Measurements from ENCODE around the gene EXOC4. TPM values are rescaled to one million over a fixed set of nuclear protein-coding genes. Genes with fewer than 3 reads are reported as not detected.

The EXOC4 gene
- total RNA-seq, 1 experiment from 2014 or later: 71.0 TPM

DNA sequence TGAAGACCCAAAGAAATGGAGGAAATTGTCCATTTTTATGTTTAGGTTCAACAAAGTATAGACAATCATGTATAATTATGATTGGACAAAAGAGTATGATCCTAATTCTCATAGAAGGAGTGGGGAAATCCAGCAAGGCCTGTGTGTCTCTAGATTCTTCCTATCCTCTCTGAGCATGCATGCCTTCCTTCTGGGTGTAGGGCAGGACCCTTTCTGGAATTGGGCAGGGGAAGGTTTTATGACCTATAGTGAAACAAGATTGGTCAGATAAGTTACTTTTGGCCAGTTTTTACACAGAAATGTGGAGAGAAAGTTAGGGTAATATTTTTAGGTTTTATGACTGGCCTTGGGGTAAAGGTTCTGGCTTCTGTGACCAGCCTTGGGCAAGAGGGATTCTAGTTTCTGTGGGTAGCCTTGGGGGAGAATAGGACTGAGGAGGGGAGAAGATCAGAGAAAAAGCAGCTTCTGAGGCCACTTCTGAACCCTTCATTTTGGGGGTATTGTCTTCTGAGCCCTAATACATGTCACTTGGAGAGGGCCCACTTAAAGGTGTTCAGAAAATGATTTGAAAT, 289.4 kb downstream of the EXOC4 start:
- DNase-seq (ENCODE audit: low read depth, low spot score) (no peak), ATAC-seq (no peak)
- ChIA-PET CTCF (no interaction called here), POLR2A (no interaction called here)
- no peaks in the 10 kb centered on the region for H3K4me1 ChIP-seq (ENCODE audit: control insufficient read depth, insufficient read depth, low read length)
- no peaks in the 10 kb centered on the region for H3K36me3 ChIP-seq (ENCODE audit: control insufficient read depth, insufficient read depth, low read length)
- H3K9me3 ChIP-seq (ENCODE audit: control insufficient read depth, insufficient read depth, low read depth, low read length): no peaks in the 10 kb centered on the region
- intact Hi-C loops (cut with micrococcal nuclease; ENCODE audit: unreplicated experiment): no loop called here
- no peaks in the 10 kb centered on the region for H3K27me3 ChIP-seq (ENCODE audit: control insufficient read depth, insufficient read depth, low read length)
- no peak overlapping the region for H3K27ac ChIP-seq (ENCODE audit: low read length)
- in situ Hi-C loops (cut with HindIII; ENCODE audit: low pct_unique_long_range_greater_than_20kb, low sequenced_read_pairs): no loop called here
- TF ChIP-seq SIN3A (IDR thresholded peaks at IDR 0.05; ENCODE audit: borderline replicate concordance, insufficient read depth, low read depth, low read length) (no peak), POLR2AphosphoS5 (IDR thresholded peaks at IDR 0.05; ENCODE audit: low read depth, low read length) (no peak), TCF7L2 (IDR thresholded peaks at IDR 0.05; ENCODE audit: low read depth, low read length) (no peak)
- TF ChIP-seq, protein P1, sequence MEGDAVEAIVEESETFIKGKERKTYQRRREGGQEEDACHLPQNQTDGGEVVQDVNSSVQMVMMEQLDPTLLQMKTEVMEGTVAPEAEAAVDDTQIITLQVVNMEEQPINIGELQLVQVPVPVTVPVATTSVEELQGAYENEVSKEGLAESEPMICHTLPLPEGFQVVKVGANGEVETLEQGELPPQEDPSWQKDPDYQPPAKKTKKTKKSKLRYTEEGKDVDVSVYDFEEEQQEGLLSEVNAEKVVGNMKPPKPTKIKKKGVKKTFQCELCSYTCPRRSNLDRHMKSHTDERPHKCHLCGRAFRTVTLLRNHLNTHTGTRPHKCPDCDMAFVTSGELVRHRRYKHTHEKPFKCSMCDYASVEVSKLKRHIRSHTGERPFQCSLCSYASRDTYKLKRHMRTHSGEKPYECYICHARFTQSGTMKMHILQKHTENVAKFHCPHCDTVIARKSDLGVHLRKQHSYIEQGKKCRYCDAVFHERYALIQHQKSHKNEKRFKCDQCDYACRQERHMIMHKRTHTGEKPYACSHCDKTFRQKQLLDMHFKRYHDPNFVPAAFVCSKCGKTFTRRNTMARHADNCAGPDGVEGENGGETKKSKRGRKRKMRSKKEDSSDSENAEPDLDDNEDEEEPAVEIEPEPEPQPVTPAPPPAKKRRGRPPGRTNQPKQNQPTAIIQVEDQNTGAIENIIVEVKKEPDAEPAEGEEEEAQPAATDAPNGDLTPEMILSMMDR (IDR thresholded peaks at IDR 0.05): no peak
- no peak overlapping the region for H3K4me3 ChIP-seq (ENCODE audit: low read depth in 2 of 2, low read length in 2 of 2)
- no TSS peak for BruUV-seq (replicated peaks)

- BruUV-seq (replicated peaks): no TSS peak
- ATAC-seq: no peak
- CTCF ChIA-PET: no interaction called here
- Histone ChIP-seq H3K27me3 (ENCODE audit: control insufficient read depth, insufficient read depth, low read length) (no peaks in the 10 kb centered on the region), H3K36me3 (ENCODE audit: control insufficient read depth, insufficient read depth, low read length) (no peaks in the 10 kb centered on the region), H3K4me3 (ENCODE audit: low read depth in 2 of 2, low read length in 2 of 2) (no peak overlapping the region), H3K9me3 (ENCODE audit: control insufficient read depth, insufficient read depth, low read depth, low read length) (no peaks in the 10 kb centered on the region), H3K27ac (ENCODE audit: low read length) (no peak overlapping the region), H3K4me1 (ENCODE audit: control insufficient read depth, insufficient read depth, low read length) (no peaks in the 10 kb centered on the region)
- no peak for DNase-seq (ENCODE audit: low read depth, low spot score)
- in situ Hi-C loops (cut with HindIII; ENCODE audit: low pct_unique_long_range_greater_than_20kb, low sequenced_read_pairs): no loop called here
- TF ChIP-seq POLR2AphosphoS5 (IDR thresholded peaks at IDR 0.05; ENCODE audit: low read depth, low read length) (no peak), SIN3A (IDR thresholded peaks at IDR 0.05; ENCODE audit: borderline replicate concordance, insufficient read depth, low read depth, low read length) (no peak), TCF7L2 (IDR thresholded peaks at IDR 0.05; ENCODE audit: low read depth, low read length) (no peak)
- TF ChIP-seq, protein P2, sequence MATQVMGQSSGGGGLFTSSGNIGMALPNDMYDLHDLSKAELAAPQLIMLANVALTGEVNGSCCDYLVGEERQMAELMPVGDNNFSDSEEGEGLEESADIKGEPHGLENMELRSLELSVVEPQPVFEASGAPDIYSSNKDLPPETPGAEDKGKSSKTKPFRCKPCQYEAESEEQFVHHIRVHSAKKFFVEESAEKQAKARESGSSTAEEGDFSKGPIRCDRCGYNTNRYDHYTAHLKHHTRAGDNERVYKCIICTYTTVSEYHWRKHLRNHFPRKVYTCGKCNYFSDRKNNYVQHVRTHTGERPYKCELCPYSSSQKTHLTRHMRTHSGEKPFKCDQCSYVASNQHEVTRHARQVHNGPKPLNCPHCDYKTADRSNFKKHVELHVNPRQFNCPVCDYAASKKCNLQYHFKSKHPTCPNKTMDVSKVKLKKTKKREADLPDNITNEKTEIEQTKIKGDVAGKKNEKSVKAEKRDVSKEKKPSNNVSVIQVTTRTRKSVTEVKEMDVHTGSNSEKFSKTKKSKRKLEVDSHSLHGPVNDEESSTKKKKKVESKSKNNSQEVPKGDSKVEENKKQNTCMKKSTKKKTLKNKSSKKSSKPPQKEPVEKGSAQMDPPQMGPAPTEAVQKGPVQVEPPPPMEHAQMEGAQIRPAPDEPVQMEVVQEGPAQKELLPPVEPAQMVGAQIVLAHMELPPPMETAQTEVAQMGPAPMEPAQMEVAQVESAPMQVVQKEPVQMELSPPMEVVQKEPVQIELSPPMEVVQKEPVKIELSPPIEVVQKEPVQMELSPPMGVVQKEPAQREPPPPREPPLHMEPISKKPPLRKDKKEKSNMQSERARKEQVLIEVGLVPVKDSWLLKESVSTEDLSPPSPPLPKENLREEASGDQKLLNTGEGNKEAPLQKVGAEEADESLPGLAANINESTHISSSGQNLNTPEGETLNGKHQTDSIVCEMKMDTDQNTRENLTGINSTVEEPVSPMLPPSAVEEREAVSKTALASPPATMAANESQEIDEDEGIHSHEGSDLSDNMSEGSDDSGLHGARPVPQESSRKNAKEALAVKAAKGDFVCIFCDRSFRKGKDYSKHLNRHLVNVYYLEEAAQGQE (IDR thresholded peaks at IDR 0.05; ENCODE audit: insufficient read depth in 1 of 2, low read depth in 2 of 2, low read length in 1 of 2): no peak
- TF ChIP-seq, protein P1 (IDR thresholded peaks at IDR 0.05): no peak
- intact Hi-C loops (cut with micrococcal nuclease; ENCODE audit: unreplicated experiment): no loop called here
- POLR2A ChIA-PET: no interaction called here
Observed at GRCh38 chr7:133543657-133544056, 290.8 kb downstream of the EXOC4 start.

Measured in Panc1 (cell line).